Measurements from ENCODE around the gene TCEA3.
A peak's percentile ranks its signal among the peaks of the same experiment; 100 is the strongest.

TCEA3 gene

GRCh38 chr1:23446661-23447310 lies 22.2 kb upstream of the TCEA3 start:
- DNase-seq (ENCODE audit: low read depth): no peak

- no peak for DNase-seq (ENCODE audit: low read depth)
Measured at GRCh38 chr1:23444596-23445390, 20.2 kb upstream of the TCEA3 start.

GRCh38 chr1:23444104-23444533 lies 19.6 kb upstream of the TCEA3 start:
- DNase-seq (ENCODE audit: low read depth): no peak

- no peak for DNase-seq (ENCODE audit: low read depth)
Measured at GRCh38 chr1:23442751-23443150, 18.2 kb upstream of the TCEA3 start.

DNA sequence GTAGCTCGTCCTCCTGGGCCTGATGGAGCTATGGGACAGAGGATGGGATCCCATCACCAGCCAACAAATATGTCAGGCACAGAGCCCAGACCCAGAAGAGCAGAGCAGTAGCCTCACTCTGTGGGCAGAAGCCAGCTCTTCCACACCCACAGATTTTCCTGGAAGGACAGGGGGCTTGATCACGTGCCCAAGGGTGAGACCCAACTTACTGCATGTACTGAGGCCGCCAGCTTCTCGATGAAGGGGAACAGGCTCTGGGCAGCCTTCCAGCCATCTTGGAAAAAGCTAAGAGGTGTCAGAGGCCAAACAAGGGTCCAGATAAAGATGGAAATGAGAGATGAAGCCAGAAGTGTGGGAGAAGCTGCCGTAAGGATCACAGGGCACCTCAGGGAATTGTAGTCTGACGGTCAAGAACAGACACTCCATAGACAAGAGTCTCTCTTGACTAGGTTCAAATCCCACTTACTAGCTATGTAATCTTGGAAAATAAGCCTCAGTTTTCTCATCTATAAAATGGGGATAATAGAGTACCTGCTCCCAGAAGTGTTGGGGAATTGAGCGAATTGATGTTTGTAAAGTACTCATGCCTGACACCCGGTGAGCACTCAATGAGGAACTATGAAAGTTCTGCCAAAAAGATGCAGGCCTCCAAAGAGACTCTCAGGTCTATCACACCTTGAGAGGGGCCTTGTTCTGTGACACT lies 17.0 kb upstream of the TCEA3 start:
- no peak for DNase-seq (ENCODE audit: low read depth)

GRCh38 chr1:23438545-23438944 lies 14.0 kb upstream of the TCEA3 start:
- no peak for DNase-seq (ENCODE audit: low read depth)

GRCh38 chr1:23437355-23437664 lies 12.8 kb upstream of the TCEA3 start:
- DNase-seq (ENCODE audit: low read depth): no peak

DNA sequence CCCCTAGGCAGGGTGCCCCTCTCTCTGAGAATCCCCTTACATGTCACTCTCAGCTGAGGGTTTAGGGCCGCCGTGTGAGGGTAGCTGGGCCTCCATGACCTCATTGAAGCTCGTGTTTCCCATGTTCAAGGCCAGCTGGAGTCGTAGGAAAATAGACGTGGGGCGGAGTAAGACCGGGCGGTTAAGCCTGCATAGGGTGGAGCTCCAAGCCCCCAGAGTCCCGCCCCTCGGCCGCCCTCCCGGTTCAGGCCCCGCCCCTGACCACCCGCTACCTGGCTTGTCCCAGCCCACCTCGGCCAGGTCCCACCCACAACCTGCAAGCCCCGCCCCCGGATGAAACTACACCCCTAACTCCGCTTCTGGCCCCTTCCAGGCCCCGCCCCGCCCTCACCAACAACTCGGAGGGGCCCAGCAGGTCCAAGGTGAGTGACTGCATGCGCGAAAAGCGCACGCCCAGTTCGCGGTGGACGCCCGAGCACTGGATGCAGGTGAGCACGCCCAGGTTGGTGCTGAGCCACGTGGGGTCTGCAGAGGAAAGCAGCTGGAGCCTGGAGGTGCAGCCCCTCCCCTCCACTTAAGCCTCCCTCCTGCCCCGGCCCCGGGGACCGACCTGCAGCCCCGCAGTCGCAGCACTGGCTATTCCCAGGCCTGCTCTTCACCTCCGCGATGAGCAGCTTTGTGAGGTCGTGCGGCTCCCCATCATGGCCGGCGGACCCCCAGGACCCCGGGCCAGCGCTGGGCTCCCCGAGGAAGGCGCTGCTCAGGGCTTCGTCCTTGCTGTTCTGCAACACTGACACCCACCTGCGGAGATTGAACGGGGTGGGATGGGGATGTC lies 12.2 kb upstream of the TCEA3 start:
- no peak for DNase-seq (ENCODE audit: low read depth)

DNA sequence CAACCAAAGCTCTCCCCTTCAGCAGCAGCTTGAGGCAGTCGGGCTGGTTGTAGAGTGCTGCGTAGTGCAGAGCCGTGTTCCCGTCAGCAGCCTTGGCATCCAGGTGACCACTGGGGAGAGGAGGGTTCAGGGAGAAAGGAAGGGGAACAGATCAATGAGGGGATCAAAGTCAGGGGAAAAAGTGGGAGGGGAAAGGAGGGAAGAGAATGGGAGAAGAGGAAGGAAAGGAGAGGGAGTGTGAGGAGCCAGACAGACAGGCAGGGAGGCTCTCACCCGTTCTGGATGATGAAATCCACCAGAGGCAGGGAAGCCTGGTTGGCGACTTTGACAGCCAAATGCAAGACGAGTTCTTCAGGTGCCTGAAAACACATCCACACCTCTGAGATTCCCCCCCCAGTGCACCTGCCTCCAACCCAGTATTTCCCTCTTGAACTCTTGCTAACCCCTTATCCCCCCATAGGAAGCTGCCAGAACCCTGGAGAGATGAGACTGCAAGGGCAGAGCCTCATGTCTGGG lies 9.8 kb upstream of the TCEA3 start:
- DNase-seq (ENCODE audit: low read depth): no peak

DNA sequence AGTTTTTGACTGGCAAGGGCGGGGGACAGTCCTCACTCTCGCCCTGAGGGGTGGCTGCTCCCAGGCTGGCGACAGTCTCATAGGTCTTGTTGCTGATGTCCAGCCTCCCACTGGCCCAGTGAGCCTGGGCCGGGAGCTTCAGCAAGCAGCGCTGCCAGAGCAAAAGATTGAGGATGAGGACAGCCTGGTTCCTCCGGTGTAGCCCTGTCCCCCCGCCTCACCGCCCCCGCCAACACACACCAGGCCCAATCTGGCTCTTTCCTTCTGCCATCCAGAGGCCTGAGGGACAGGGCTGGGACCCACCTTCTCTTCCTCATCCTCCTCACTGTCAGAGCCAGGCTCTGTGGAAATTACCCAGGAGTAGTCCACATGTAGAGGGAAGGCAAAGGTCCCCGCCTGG lies 8.6 kb upstream of the TCEA3 start:
- no peak for DNase-seq (ENCODE audit: low read depth)

- no peak for DNase-seq (ENCODE audit: low read depth)
Measured at GRCh38 chr1:23431431-23431830, 6.9 kb upstream of the TCEA3 start.

DNA sequence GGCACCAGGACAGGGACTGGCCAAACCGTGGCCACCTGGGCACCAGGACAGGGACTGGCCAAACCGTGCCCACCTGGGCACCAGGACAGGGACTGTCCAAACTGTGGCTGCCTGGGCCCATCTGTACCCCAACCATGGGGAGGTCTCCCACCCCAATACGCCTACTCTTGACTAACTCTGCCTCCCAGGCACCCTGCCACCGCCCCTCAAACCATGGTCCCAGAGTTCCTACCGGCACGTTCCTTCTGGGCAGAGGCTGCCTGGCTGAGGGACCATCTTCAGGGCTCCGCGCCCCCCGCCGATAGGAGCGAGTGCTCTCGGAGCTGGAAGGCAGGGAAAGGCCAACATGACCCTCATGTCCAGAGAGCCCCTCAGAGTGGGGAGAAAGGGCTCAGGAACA lies 6.3 kb upstream of the TCEA3 start:
- no peak for DNase-seq (ENCODE audit: low read depth)

DNA sequence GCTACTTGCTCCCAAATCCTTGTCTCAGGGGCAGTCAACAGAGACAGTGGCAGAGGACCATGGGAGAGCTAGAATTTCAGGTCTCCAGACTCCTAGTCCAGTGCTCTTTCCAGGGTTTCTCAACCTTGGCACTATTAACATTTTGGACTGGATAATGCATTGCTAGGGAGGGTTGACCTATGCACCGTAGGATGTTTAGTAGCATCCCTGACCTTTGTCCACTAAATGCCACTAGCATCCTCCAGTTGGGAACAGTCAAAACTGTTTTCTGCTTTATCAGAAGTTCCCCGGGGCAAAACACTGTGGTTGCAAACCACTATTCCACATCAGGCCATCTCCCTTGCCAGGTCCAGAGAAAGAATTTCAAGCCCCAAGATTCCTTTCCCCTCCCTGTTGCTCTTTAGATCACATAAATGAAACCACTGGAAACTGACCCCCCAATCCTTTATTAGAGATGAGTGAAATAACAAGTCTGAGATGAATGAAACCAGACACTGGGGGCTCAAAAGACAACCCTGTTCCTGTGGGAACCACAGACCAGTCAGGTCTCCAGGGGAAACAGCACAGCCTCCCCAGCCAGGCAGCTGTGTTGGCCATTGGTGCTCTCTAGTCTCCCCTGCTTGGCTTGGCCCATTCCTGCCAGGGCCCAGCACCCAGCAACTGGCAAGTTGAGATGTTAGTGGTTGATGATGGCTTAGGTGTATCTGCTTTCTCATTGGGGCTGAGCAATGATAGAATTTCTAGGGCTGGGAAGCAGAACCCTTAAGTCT lies 3.8 kb upstream of the TCEA3 start:
- DNase-seq (ENCODE audit: low read depth): no peak

GRCh38 chr1:23427550-23427949 lies 3.0 kb upstream of the TCEA3 start:
- DNase-seq (ENCODE audit: low read depth): no peak

- DNase-seq (ENCODE audit: low read depth): no peak
Measured at GRCh38 chr1:23426828-23427227, 2.3 kb upstream of the TCEA3 start.

- DNase-seq (ENCODE audit: low read depth): no peak
Measured at GRCh38 chr1:23425193-23425494, 596 bp upstream of the TCEA3 start.

- DNase-seq (ENCODE audit: low read depth): no peak
Measured at GRCh38 chr1:23423415-23424292, 894 bp downstream of the TCEA3 start.

DNA sequence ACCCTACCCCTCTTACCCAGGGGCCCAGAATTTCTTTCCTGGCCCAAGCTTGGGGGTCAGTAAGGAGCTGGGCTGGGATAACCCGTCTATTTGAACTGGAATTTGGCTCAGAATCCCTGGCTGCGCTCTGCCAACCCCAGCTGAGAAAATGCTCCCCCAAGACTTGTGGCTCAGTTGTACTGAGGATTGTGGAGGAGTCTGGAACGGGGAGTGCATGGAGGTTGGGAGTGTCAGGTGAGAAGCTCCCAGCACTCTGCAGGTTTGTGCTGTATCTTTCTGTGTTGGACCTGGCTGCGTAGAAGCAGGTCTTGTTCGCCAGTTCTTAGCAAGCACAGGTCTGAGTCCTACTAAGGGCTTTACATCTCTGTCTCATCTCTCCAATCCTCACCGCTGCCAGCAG lies 1.6 kb downstream of the TCEA3 start:
- DNase-seq (ENCODE audit: low read depth): no peak

DNA sequence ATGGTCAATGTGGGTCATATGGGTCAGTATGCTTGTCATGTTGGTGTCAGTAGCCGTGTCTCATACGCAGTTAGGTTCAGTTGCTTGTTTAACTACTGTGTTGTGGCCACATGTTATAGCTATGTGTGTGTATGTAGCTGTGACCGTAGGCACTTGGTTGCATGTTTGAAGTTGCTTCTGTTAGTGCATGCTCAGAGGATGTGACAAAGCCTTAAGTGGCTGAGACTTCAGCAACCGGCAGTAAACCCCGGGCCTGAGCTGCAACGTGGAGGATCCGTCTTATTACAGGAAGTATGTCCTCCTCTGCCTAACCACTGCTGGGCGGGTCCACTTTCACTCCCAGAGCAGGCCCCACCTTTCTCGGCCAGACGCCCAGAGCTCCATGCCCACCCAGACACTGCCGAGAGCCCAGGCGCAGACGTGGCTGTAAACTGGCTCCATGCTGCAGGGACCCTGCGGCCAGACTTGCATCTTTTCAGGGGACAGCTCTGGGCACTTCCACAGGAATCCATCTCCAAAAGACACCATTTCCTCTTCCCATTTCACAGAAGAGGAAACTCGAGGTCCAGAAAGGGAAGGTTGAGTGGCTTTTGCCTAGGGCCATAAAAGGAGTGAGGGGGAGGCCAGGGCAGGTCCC lies 2.2 kb downstream of the TCEA3 start:
- peak; percentile 38 for DNase-seq (ENCODE audit: low read depth)

GRCh38 chr1:23421753-23422240 lies 2.8 kb downstream of the TCEA3 start:
- DNase-seq (ENCODE audit: low read depth): no peak

Measured in CMK (cell line).